ENCODE measurements around the gene HIVEP3.

GRCh38 chr1:41874151-41874719 is 44.5 kb downstream of the HIVEP3 start:
- TF ChIP-seq CTCF (conservative IDR thresholded peaks at IDR 0.05; ENCODE audit: low read depth, low read length) = no peak
- no peak for TF ChIP-seq EZH2 (IDR thresholded peaks at IDR 0.05; ENCODE audit: borderline replicate concordance, low read depth, low read length, poor library complexity, severe bottlenecking)
